Nephron (organoid): Measurements from ENCODE around the gene DSN1.

Source experiments
- H3K27ac Mint-ChIP-seq, 3 experiments: 2 replicates each; pipeline ENCODE4 v1.8.0; 2020; ENCODE audit warnings: mixed read lengths in 3 of 3, mild to moderate bottlenecking in 2 of 3, moderate library complexity in 1 of 3
- H3K27me3 Mint-ChIP-seq: 2 replicates; pipeline ENCODE4 v1.8.0; 2021; ENCODE audit warnings: low read depth, mild to moderate bottlenecking, moderate library complexity, mixed read lengths
- H3K36me3 Mint-ChIP-seq: 2 replicates; pipeline ENCODE4 v1.8.0; 2020; ENCODE audit warnings: low read depth, mixed read lengths
- H3K4me1 Mint-ChIP-seq: 2 replicates; pipeline ENCODE4 v1.8.0; 2020; ENCODE audit warnings: mixed read lengths
- H3K4me3 Mint-ChIP-seq, 3 experiments: 2 replicates each; pipeline ENCODE4 v1.8.0; 2020; ENCODE audit warnings: mild to moderate bottlenecking in 3 of 3, mixed read lengths in 3 of 3, moderate library complexity in 2 of 3
- H3K9me3 Mint-ChIP-seq: 2 replicates; pipeline ENCODE4 v1.8.0; 2020; ENCODE audit warnings: mixed read lengths
- TF ChIP-seq, protein P1 (sequence below), 3 experiments: fragments of 200-600 bp; sonication (generic); IDR thresholded peaks; one replicate each; pipeline ENCODE4 v1.5.0; 2021; ENCODE audit warnings: antibody characterized with exemption in 3 of 3; ENCODE audit not compliant: unreplicated experiment in 3 of 3

The DSN1 gene

DNA sequence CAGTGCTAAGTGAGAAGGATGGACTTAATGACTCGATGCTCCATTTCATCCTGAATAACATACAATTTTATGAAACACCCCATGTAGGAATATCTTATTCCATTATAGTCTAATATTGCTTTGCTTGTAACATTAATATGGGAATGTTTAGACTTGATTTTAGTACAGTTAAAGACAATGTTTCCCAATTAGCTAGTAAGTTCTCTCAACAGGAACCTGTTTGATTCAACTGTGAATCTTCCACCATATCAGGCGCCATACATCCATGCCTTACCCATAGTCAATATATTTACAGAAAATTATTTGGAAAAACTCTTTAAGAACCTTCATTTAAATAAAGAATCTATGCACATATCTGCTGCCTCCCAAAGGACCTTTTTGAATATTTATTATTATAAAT, 31.0 kb downstream of the DSN1 start:
- Mint-ChIP-seq H3K9me3 (no peaks in the 10 kb centered on the region), H3K4me1 (peaks cover 18% of the 10 kb centered on the region), H3K27ac (no peak overlapping the region), H3K27me3 (no peaks in the 10 kb centered on the region), H3K4me3 (no peak overlapping the region), H3K36me3 (no peaks in the 10 kb centered on the region)
- TF ChIP-seq, protein P1, sequence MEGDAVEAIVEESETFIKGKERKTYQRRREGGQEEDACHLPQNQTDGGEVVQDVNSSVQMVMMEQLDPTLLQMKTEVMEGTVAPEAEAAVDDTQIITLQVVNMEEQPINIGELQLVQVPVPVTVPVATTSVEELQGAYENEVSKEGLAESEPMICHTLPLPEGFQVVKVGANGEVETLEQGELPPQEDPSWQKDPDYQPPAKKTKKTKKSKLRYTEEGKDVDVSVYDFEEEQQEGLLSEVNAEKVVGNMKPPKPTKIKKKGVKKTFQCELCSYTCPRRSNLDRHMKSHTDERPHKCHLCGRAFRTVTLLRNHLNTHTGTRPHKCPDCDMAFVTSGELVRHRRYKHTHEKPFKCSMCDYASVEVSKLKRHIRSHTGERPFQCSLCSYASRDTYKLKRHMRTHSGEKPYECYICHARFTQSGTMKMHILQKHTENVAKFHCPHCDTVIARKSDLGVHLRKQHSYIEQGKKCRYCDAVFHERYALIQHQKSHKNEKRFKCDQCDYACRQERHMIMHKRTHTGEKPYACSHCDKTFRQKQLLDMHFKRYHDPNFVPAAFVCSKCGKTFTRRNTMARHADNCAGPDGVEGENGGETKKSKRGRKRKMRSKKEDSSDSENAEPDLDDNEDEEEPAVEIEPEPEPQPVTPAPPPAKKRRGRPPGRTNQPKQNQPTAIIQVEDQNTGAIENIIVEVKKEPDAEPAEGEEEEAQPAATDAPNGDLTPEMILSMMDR (IDR thresholded peaks at IDR 0.05; ENCODE audit: unreplicated experiment in 3 of 3) = no peak

GRCh38 chr20:36741072-36741471, 32.5 kb downstream of the DSN1 start:
- H3K4me3 Mint-ChIP-seq = no peak overlapping the region
- TF ChIP-seq, protein P1 (IDR thresholded peaks at IDR 0.05; ENCODE audit: unreplicated experiment in 3 of 3) = no peak
- H3K36me3 Mint-ChIP-seq = no peaks in the 10 kb centered on the region
- peak overlapping the region in 1 of 3 experiments; percentile 6 for H3K27ac Mint-ChIP-seq
- H3K9me3 Mint-ChIP-seq = no peaks in the 10 kb centered on the region
- H3K4me1 Mint-ChIP-seq = peaks cover 24% of the 10 kb centered on the region
- no peaks in the 10 kb centered on the region for H3K27me3 Mint-ChIP-seq

- Mint-ChIP-seq H3K4me1 (peaks cover 21% of the 10 kb centered on the region), H3K36me3 (no peaks in the 10 kb centered on the region), H3K9me3 (no peaks in the 10 kb centered on the region), H3K27me3 (no peaks in the 10 kb centered on the region), H3K4me3 (no peak overlapping the region), H3K27ac (no peak overlapping the region)
- TF ChIP-seq, protein P1 (IDR thresholded peaks at IDR 0.05; ENCODE audit: unreplicated experiment in 3 of 3) = no peak
Measured at GRCh38 chr20:36737183-36737499, 36.4 kb downstream of the DSN1 start.

- no peak overlapping the region for H3K4me3 Mint-ChIP-seq
- peaks cover 21% of the 10 kb centered on the region for H3K4me1 Mint-ChIP-seq
- TF ChIP-seq, protein P1 (IDR thresholded peaks at IDR 0.05; ENCODE audit: unreplicated experiment in 3 of 3) = no peak
- no peaks in the 10 kb centered on the region for H3K27me3 Mint-ChIP-seq
- no peaks in the 10 kb centered on the region for H3K36me3 Mint-ChIP-seq
- no peak overlapping the region for H3K27ac Mint-ChIP-seq
- no peaks in the 10 kb centered on the region for H3K9me3 Mint-ChIP-seq
Measured at GRCh38 chr20:36736451-36737182, 36.9 kb downstream of the DSN1 start.

DNA sequence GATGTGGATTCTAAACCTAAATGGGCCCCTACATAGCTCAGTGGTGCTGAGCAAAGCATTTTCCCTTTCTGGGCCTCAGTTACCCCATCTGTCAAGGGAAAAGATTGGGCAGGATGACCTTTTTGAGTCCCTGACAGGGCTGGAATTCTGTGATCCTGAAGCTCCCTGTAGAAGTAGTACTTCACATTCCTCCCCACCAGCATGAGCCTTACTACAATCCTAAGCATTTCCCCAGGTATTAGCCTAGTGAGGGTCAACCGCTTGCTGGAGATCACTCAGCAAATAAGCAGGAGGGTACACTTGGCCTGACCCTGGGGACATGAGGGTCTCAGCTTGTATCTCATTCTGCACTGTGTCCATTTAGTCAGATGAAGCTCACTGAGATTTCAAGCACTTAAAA, 41.1 kb downstream of the DSN1 start:
- no peak overlapping the region for H3K4me3 Mint-ChIP-seq
- no peak overlapping the region for H3K27ac Mint-ChIP-seq
- peaks cover 3% of the 10 kb centered on the region for H3K36me3 Mint-ChIP-seq
- H3K27me3 Mint-ChIP-seq = no peaks in the 10 kb centered on the region
- TF ChIP-seq, protein P1 (IDR thresholded peaks at IDR 0.05; ENCODE audit: unreplicated experiment in 3 of 3) = no peak
- H3K4me1 Mint-ChIP-seq = peaks cover 20% of the 10 kb centered on the region
- no peaks in the 10 kb centered on the region for H3K9me3 Mint-ChIP-seq

- H3K36me3 Mint-ChIP-seq = peaks cover 3% of the 10 kb centered on the region
- no peak overlapping the region for H3K4me3 Mint-ChIP-seq
- no peak overlapping the region for H3K27ac Mint-ChIP-seq
- H3K27me3 Mint-ChIP-seq = no peaks in the 10 kb centered on the region
- no peaks in the 10 kb centered on the region for H3K9me3 Mint-ChIP-seq
- TF ChIP-seq, protein P1 (IDR thresholded peaks at IDR 0.05; ENCODE audit: unreplicated experiment in 3 of 3) = no peak
- H3K4me1 Mint-ChIP-seq = peaks cover 1% of the 10 kb centered on the region
Measured at GRCh38 chr20:36728986-36729385, 44.6 kb downstream of the DSN1 start.
